HCT116 (cell line): ENCODE results near the gene PHB1.

Source experiments
- ZFX ChIP-seq: fragments of 450-650 bp; IDR thresholded peaks from 2 replicates; pipeline ENCODE4 v1.6.1; 2017
- ZNF274 ChIP-seq: fragments of 200-500 bp; sonication (Bioruptor generic); IDR thresholded peaks from 2 replicates; pipeline ENCODE4 v1.6.1; 2014; ENCODE audit warnings: mild to moderate bottlenecking, low read depth, low read length, inconsistent platforms

- TF ChIP-seq ZFX (no peak), ZNF274 (no peak)
These were observed 33.6 kb downstream of the PHB1 start for GRCh38 chr17:49381033-49381432.
